Transverse colon (tissue), 4 donors: ENCODE data around the gene C12orf42. TPM values are rescaled to one million over a fixed set of nuclear protein-coding genes. Genes with fewer than 3 reads are reported as not detected.

Source experiments
- DNase-seq: peaks from one replicate; pipeline ENCODE4 v3.0.0-alpha.2; 2019
- H3K27ac ChIP-seq, 4 donors: fragments of 200-600 bp; sonication (generic); 2 replicates each; pipeline ENCODE4 v1.5.1; 2016 to 2018; ENCODE audit warnings: inconsistent platforms in 4 of 4
- H3K27me3 ChIP-seq: fragments of 200-600 bp; sonication (generic); 2 replicates; pipeline ENCODE4 v1.5.1; 2017; ENCODE audit warnings: inconsistent platforms
- H3K36me3 ChIP-seq, 4 donors: fragments of 200-600 bp; sonication (generic); 2 replicates each; pipeline ENCODE4 v1.5.1; 2017 to 2019; ENCODE audit warnings: inconsistent platforms in 4 of 4
- H3K4me1 ChIP-seq, 4 donors: fragments of 200-600 bp; sonication (generic); 2 replicates each; pipeline ENCODE4 v1.5.1; 2017 to 2020; ENCODE audit warnings: inconsistent platforms in 4 of 4
- H3K4me3 ChIP-seq, 4 donors: fragments of 200-600 bp; sonication (generic); 1 replicate in 1 of 4; 2 replicates in 3 of 4; pipeline versions ENCODE4 v1.5.1 to v1.6.1; 2017 to 2019; ENCODE audit warnings: inconsistent platforms in 4 of 4
- H3K9me3 ChIP-seq, 2 donors: fragments of 200-600 bp; sonication (generic); 2 replicates each; pipeline ENCODE4 v1.5.1; 2017 to 2019; ENCODE audit warnings: inconsistent platforms in 2 of 2
- CTCF ChIP-seq, 5 experiments: fragments of 200-600 bp in 3 of 5; fragments of 450-650 bp in 2 of 5; sonication (generic) in 3 of 5; IDR thresholded peaks; 1 replicate in 2 of 5; 2 replicates in 3 of 5; pipeline ENCODE4 v1.5.1; 2016 to 2017; ENCODE audit warnings: antibody characterized with exemption in 5 of 5, inconsistent platforms in 3 of 5, mild to moderate bottlenecking in 2 of 5, moderate library complexity in 1 of 5
- EP300 ChIP-seq: sonication (generic); formaldehyde crosslinking; IDR thresholded peaks from one replicate; pipeline ENCODE4 v1.6.1; 2017; ENCODE audit warnings: antibody characterized with exemption, low read depth
- POLR2A ChIP-seq: fragments of 450-650 bp; IDR thresholded peaks from one replicate; pipeline ENCODE4 v1.6.1; 2016; ENCODE audit warnings: antibody characterized with exemption, mild to moderate bottlenecking, moderate library complexity
- POLR2AphosphoS5 ChIP-seq, 3 donors: sonication (generic); formaldehyde crosslinking; IDR thresholded peaks; one replicate each; pipeline ENCODE4 v1.6.1; 2016; ENCODE audit warnings: antibody characterized with exemption in 3 of 3
- WGBS, 2 donors: methylation state at CpG; one replicate each; pipeline ENCODE4 v1.1.5; 2018; ENCODE audit warnings: low coverage in 1 of 2; 5-methylcytosine and 5-hydroxymethylcytosine counted together
- in situ Hi-C, 4 donors: fragments of 200-750 bp; cut with MboI; loops; one replicate each; pipeline versions ENCODE4 v1.15.0 to v1.15.1; 2017; ENCODE audit warnings: low sequenced_read_pairs in 3 of 4, low pct_ligation_motif_present in 1 of 4, low pct_unique_long_range_greater_than_20kb in 1 of 4
- intact Hi-C: fragments of 100-400 bp; cut with DNase I; formaldehyde crosslinking; loops from one replicate; pipeline ENCODE4 v1.15.1; 2023; ENCODE audit warnings: low total_unique reads
- total RNA-seq, 4 donors: library from RNA; depleted of rRNA; stranded (reverse); fragments of >200 nt; gene quantifications; one replicate each; pipeline ENCODE4 v1.1.0, GENCODE V29; 2016

Gene C12orf42
- total RNA-seq, 4 donors from 2014 or later, result 0.79 to 43.4 TPM; not detected in 2

GRCh38 chr12:103415681-103416080 lies 80.1 kb downstream of the C12orf42 start:
- Histone ChIP-seq H3K27ac (no peak overlapping the region), H3K27me3 (no peaks in the 10 kb centered on the region), H3K9me3 (no peaks in the 10 kb centered on the region), H3K4me1 (no peaks in the 10 kb centered on the region), H3K4me3 (no peak overlapping the region), H3K36me3 (no peaks in the 10 kb centered on the region)
- no peak for DNase-seq
- intact Hi-C loops, result no loop called here
- WGBS, 2 donors, result 80 to 83% methylated on average over 2 of the region's 2 CpGs
- in situ Hi-C loops, result no loop called here
- TF ChIP-seq CTCF (IDR thresholded peaks at IDR 0.05) (no peak), EP300 (no peak), POLR2AphosphoS5 (IDR thresholded peaks at IDR 0.05) (no peak), POLR2A (no peak)

GRCh38 chr12:103401421-103401820 lies 94.3 kb downstream of the C12orf42 start:
- H3K27ac ChIP-seq, result no peak overlapping the region
- no peaks in the 10 kb centered on the region for H3K9me3 ChIP-seq
- no peaks in the 10 kb centered on the region for H3K4me1 ChIP-seq
- no peak overlapping the region for H3K4me3 ChIP-seq
- in situ Hi-C loops (no loop called here), intact Hi-C loops (no loop called here)
- no peaks in the 10 kb centered on the region for H3K36me3 ChIP-seq
- H3K27me3 ChIP-seq, result no peaks in the 10 kb centered on the region
- WGBS, 2 donors, result 73 to 100% methylated on average over 1 to 3 of the region's 3 CpGs
- no peak for TF ChIP-seq CTCF (IDR thresholded peaks at IDR 0.05)
- no peak for TF ChIP-seq EP300
- no peak for TF ChIP-seq POLR2AphosphoS5 (IDR thresholded peaks at IDR 0.05)
- no peak for TF ChIP-seq POLR2A
- DNase-seq, result no peak

- H3K4me3 ChIP-seq, result no peak overlapping the region
- no peak overlapping the region for H3K27ac ChIP-seq
- 86 to 90% methylated on average over 1 of the region's 1 CpG for WGBS, 2 donors
- in situ Hi-C loops, result no loop called here
- intact Hi-C loops, result no loop called here
- no peaks in the 10 kb centered on the region for H3K9me3 ChIP-seq
- TF ChIP-seq EP300, result no peak
- TF ChIP-seq CTCF (IDR thresholded peaks at IDR 0.05), result no peak
- no peak for TF ChIP-seq POLR2A
- no peak for TF ChIP-seq POLR2AphosphoS5 (IDR thresholded peaks at IDR 0.05)
- DNase-seq, result no peak
- H3K4me1 ChIP-seq, result no peaks in the 10 kb centered on the region
- H3K27me3 ChIP-seq, result no peaks in the 10 kb centered on the region
- no peaks in the 10 kb centered on the region for H3K36me3 ChIP-seq
These were observed 95.8 kb downstream of the C12orf42 start for GRCh38 chr12:103399986-103400385.

GRCh38 chr12:103397536-103397935 lies 98.2 kb downstream of the C12orf42 start:
- in situ Hi-C loops, result no loop called here
- Histone ChIP-seq H3K4me1 (no peaks in the 10 kb centered on the region), H3K36me3 (no peaks in the 10 kb centered on the region), H3K27ac (no peak overlapping the region), H3K4me3 (no peak overlapping the region), H3K9me3 (no peaks in the 10 kb centered on the region), H3K27me3 (no peaks in the 10 kb centered on the region)
- DNase-seq, result no peak
- 8 to 36% methylated on average over 1 of the region's 1 CpG for WGBS, 2 donors
- intact Hi-C loops, result no loop called here
- TF ChIP-seq POLR2AphosphoS5 (IDR thresholded peaks at IDR 0.05) (no peak), EP300 (no peak), POLR2A (no peak), CTCF (IDR thresholded peaks at IDR 0.05) (no peak)
